ENCODE results near the gene CHRNG. TPM values are rescaled to one million over a fixed set of nuclear protein-coding genes. Genes with fewer than 3 reads are reported as not detected.
"Not testable (repeated sequence)": the region's sequence is repeated elsewhere in the genome, so short reads cannot be mapped to it uniquely, and the experiment has no call there.

The CHRNG gene
- total and polyA plus RNA-seq, 2 experiments from 2014 or later = not detected

DNA sequence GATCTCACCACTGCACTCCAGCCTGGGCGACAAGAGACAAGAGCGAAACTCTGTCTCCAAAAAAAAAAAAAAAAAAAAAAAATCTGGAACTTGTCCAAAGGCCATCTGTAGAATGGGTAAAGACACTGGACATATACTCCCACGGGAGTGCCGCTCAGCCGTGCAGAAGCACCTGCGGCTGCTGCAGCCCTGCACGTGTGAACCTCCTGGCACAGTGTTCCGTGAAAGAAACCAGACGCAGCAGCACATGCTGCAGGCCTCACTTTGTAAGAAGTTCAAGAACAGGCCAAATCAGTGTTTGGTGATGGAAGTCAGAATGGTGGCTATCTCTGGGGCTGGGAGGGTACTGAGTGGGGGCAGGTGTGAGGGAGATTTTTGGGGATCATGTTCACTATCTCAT lies 7.1 kb upstream of the CHRNG start:
- no peaks in the 10 kb centered on the region for H4K20me1 ChIP-seq (ENCODE audit: insufficient read depth, poor library complexity, severe bottlenecking)
- no peaks in the 10 kb centered on the region for H3K9me2 ChIP-seq (replicated peaks; ENCODE audit: insufficient read depth)
- H3K4me1 ChIP-seq (ENCODE audit: insufficient read depth) = no peaks in the 10 kb centered on the region
- no peak overlapping the region for H3K4me3 ChIP-seq
- 56% methylated on average over 9 of the region's 9 CpGs for WGBS (ENCODE audit: low lambda C conversion rate, missing lambda C conversion rate)
- H3K9me3 ChIP-seq (ENCODE audit: low read depth) = no peaks in the 10 kb centered on the region
- DNase-seq (ENCODE audit: low spot score) = no peak
- H3K36me3 ChIP-seq (replicated peaks; ENCODE audit: insufficient read depth, low read depth) = no peaks in the 10 kb centered on the region
- no peak overlapping the region for H3K27ac ChIP-seq
- no peaks in the 10 kb centered on the region for H3K79me2 ChIP-seq
- H3K27me3 ChIP-seq = no peaks in the 10 kb centered on the region
- H3K4me2 ChIP-seq = no peak overlapping the region
- H2AFZ ChIP-seq = no peak overlapping the region
- no peak for TF ChIP-seq CTCF (IDR thresholded peaks at IDR 0.05; ENCODE audit: poor library complexity)
- no peak for TF ChIP-seq EZH2 (IDR thresholded peaks at IDR 0.05; ENCODE audit: borderline replicate concordance)
- no peak for TF ChIP-seq EZH2phosphoT487 (IDR thresholded peaks at IDR 0.05; ENCODE audit: low read depth, severe bottlenecking, unreplicated experiment)

- not testable (repeated sequence) for H4K20me1 ChIP-seq (ENCODE audit: insufficient read depth, poor library complexity, severe bottlenecking); H3K4me2 ChIP-seq; H3K9me2 ChIP-seq (replicated peaks; ENCODE audit: insufficient read depth); H3K36me3 ChIP-seq (replicated peaks; ENCODE audit: insufficient read depth, low read depth); H3K9me3 ChIP-seq (ENCODE audit: low read depth); H2AFZ ChIP-seq; DNase-seq (ENCODE audit: low spot score); H3K27ac ChIP-seq; H3K4me1 ChIP-seq (ENCODE audit: insufficient read depth); H3K27me3 ChIP-seq; H3K79me2 ChIP-seq; H3K4me3 ChIP-seq
- WGBS (ENCODE audit: low lambda C conversion rate, missing lambda C conversion rate) = 81% methylated on average over 7 of the region's 7 CpGs
Measured at GRCh38 chr2:232532821-232533220, 6.7 kb upstream of the CHRNG start.

GRCh38 chr2:232533944-232534710 lies 5.4 kb upstream of the CHRNG start:
- TF ChIP-seq EZH2phosphoT487 (IDR thresholded peaks at IDR 0.05; ENCODE audit: low read depth, severe bottlenecking, unreplicated experiment) (no peak), EZH2 (IDR thresholded peaks at IDR 0.05; ENCODE audit: borderline replicate concordance) (no peak), CTCF (IDR thresholded peaks at IDR 0.05; ENCODE audit: poor library complexity) (no peak)
- Histone ChIP-seq H3K9me2 (replicated peaks; ENCODE audit: insufficient read depth) (no peaks in the 10 kb centered on the region), H4K20me1 (ENCODE audit: insufficient read depth, poor library complexity, severe bottlenecking) (no peaks in the 10 kb centered on the region), H3K4me2 (no peak overlapping the region), H3K79me2 (no peaks in the 10 kb centered on the region), H3K4me1 (ENCODE audit: insufficient read depth) (no peaks in the 10 kb centered on the region), H3K27me3 (no peaks in the 10 kb centered on the region), H3K36me3 (replicated peaks; ENCODE audit: insufficient read depth, low read depth) (no peaks in the 10 kb centered on the region), H3K27ac (no peak overlapping the region), H2AFZ (no peak overlapping the region), H3K9me3 (ENCODE audit: low read depth) (no peaks in the 10 kb centered on the region), H3K4me3 (no peak overlapping the region)
- DNase-seq (ENCODE audit: low spot score) = no peak
- 89% methylated on average over 12 of the region's 13 CpGs for WGBS (ENCODE audit: low lambda C conversion rate, missing lambda C conversion rate)

- Histone ChIP-seq H2AFZ (no peak overlapping the region), H3K79me2 (no peaks in the 10 kb centered on the region), H4K20me1 (ENCODE audit: insufficient read depth, poor library complexity, severe bottlenecking) (no peaks in the 10 kb centered on the region), H3K27me3 (no peaks in the 10 kb centered on the region), H3K4me1 (ENCODE audit: insufficient read depth) (no peaks in the 10 kb centered on the region), H3K9me2 (replicated peaks; ENCODE audit: insufficient read depth) (no peaks in the 10 kb centered on the region), H3K9me3 (ENCODE audit: low read depth) (no peaks in the 10 kb centered on the region), H3K4me3 (no peak overlapping the region), H3K27ac (no peak overlapping the region), H3K36me3 (replicated peaks; ENCODE audit: insufficient read depth, low read depth) (no peaks in the 10 kb centered on the region), H3K4me2 (no peak overlapping the region)
- 82% methylated on average over 14 of the region's 14 CpGs for WGBS (ENCODE audit: low lambda C conversion rate, missing lambda C conversion rate)
- TF ChIP-seq EZH2phosphoT487 (IDR thresholded peaks at IDR 0.05; ENCODE audit: low read depth, severe bottlenecking, unreplicated experiment) = no peak
- TF ChIP-seq EZH2 (IDR thresholded peaks at IDR 0.05; ENCODE audit: borderline replicate concordance) = no peak
- no peak for TF ChIP-seq CTCF (IDR thresholded peaks at IDR 0.05; ENCODE audit: poor library complexity)
- no peak for DNase-seq (ENCODE audit: low spot score)
Measured at GRCh38 chr2:232534940-232535651, 4.4 kb upstream of the CHRNG start.

Data from hepatocyte (in vitro differentiated cells).